Measurements from ENCODE around the gene CLSTN1.

Gene CLSTN1

GRCh38 chr1:9687874-9688582 is 135.7 kb downstream of the CLSTN1 start:
- no peak for TF ChIP-seq CTCF (IDR thresholded peaks at IDR 0.05; ENCODE audit: extremely low read depth, insufficient read depth, missing control alignments)
- DNase-seq (ENCODE audit: low spot score), result no peak
- in situ Hi-C loops (cut with MboI; ENCODE audit: low pct_unique_long_range_greater_than_20kb, low sequenced_read_pairs, unreplicated experiment), result no loop called here

GRCh38 chr1:9687120-9687873 is 136.5 kb downstream of the CLSTN1 start:
- peak; percentile 72 for DNase-seq (ENCODE audit: low spot score)
- TF ChIP-seq CTCF (IDR thresholded peaks at IDR 0.05; ENCODE audit: extremely low read depth, insufficient read depth, missing control alignments), result no peak
- in situ Hi-C loops (cut with MboI; ENCODE audit: low pct_unique_long_range_greater_than_20kb, low sequenced_read_pairs, unreplicated experiment), result no loop called here

GRCh38 chr1:9684801-9685200 is 139.0 kb downstream of the CLSTN1 start:
- in situ Hi-C loops (cut with MboI; ENCODE audit: low pct_unique_long_range_greater_than_20kb, low sequenced_read_pairs, unreplicated experiment), result no loop called here

DNA sequence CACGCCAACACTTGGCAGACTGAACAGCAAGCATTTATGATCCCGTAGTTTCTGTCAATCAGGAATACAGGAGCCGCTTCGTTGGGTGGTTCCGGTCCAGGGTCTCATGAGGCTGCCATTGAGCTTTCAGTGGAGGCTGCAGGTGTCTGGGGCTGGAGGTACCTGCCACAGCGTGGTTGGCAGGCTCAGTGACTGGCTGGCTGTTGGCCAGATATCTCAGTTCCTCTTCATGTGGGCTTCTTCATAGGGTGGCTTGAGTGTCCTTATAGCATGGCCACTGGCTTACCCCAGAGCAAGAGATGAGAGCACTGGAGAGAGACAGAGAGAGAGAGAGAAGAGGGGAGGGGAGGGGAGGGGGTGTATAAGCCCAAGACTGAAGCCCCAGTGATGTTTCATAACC is 142.9 kb downstream of the CLSTN1 start:
- no peak for TF ChIP-seq CTCF (IDR thresholded peaks at IDR 0.05; ENCODE audit: extremely low read depth, insufficient read depth, missing control alignments)
- DNase-seq (ENCODE audit: low spot score), result no peak
- in situ Hi-C loops (cut with MboI; ENCODE audit: low pct_unique_long_range_greater_than_20kb, low sequenced_read_pairs, unreplicated experiment), result no loop called here

More at GRCh38 chr1:9684801-9685200, 139.0 kb downstream of the CLSTN1 start:
- DNase-seq (ENCODE audit: low spot score), result no peak
- no peak for TF ChIP-seq CTCF (IDR thresholded peaks at IDR 0.05; ENCODE audit: extremely low read depth, insufficient read depth, missing control alignments)

DNA sequence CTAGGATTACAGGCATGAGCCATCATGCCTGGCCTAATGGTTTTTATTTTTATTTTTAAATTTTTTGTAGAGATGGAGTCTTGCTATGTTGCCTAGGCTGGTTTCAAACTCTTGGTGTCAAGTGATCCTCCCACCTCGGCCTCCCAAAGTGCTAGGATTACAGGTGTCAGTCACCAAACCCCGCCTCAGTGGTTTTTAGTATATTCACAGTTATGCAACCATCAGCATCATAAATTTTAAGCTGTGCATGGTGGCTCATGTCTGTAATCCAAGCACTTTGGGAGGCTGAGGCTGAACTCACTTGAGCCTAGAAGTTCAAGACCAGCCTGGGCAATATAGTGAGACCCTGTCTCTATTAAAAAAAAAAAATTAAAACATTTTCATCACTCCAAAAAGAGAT is 143.7 kb downstream of the CLSTN1 start:
- in situ Hi-C loops (cut with MboI; ENCODE audit: low pct_unique_long_range_greater_than_20kb, low sequenced_read_pairs, unreplicated experiment), result no loop called here
- DNase-seq (ENCODE audit: low spot score), result no peak
- TF ChIP-seq CTCF (IDR thresholded peaks at IDR 0.05; ENCODE audit: extremely low read depth, insufficient read depth, missing control alignments), result no peak

All from GM13977 (cell line).